GM12878 (cell line): ENCODE measurements around the gene TNFAIP8L3. TPM values are rescaled to one million over a fixed set of nuclear protein-coding genes. Genes with fewer than 3 reads are reported as not detected.
A peak's percentile ranks its signal among the peaks of the same experiment; 100 is the strongest.
"Not testable (repeated sequence)": the region's sequence is repeated elsewhere in the genome, so short reads cannot be mapped to it uniquely, and the experiment has no call there.

Experiments
- ATAC-seq: fragments of 200-7000 bp; cut with Tn5 transposase; 3 replicates; pipeline ENCODE4 v1.9.1; 2020; ENCODE audit warnings: mild to moderate bottlenecking, moderate library complexity
- BruUV-seq: library from RNA; stranded (reverse); fragments of 400-500 nt; replicated peaks from 2 replicates; lab custom pipeline; 2021; lab: Mats Ljungman, UMichigan
- CTCF ChIA-PET: fragments of 300-600 bp; sonication (Branson Sonifier 250); formaldehyde crosslinking; extraction: SDS; loops from one replicate; lab custom pipeline; 2021; ENCODE audit warnings: inconsistent platforms; lab: Yijun Ruan, JAX
- POLR2A ChIA-PET: fragments of 350-600 bp; formaldehyde crosslinking; extraction: SDS; loops from one replicate; lab custom pipeline; 2021; ENCODE audit warnings: inconsistent platforms; lab: Charles Lee
- RAD21 ChIA-PET: fragments of 300-600 bp; sonication (Branson Sonifier 250); formaldehyde crosslinking; loops from one replicate; lab custom pipeline; 2023; ENCODE audit warnings: antibody characterized with exemption; ENCODE audit not compliant: unreplicated experiment; lab: Charles Lee
- SMC1A ChIA-PET: fragments of 300-600 bp; sonication (Branson Sonifier 250); formaldehyde crosslinking; loops from one replicate; lab custom pipeline; 2023; ENCODE audit not compliant: unreplicated experiment, uncharacterized antibody; lab: Charles Lee
- DNase-seq: peaks from one replicate; pipeline ENCODE4 v3.0.0-alpha.2; 2011; ENCODE audit warnings: low read depth, low spot score
- FAIRE-seq: peaks from 3 replicates; lab custom pipeline; 2011; peaks lifted over from hg19 to GRCh38; lab: Jason Lieb, UNC
- H2AFZ ChIP-seq: 2 replicates; pipeline ENCODE4 v1.6.0; 2011; ENCODE audit warnings: low read depth, low read length, control low read depth; ENCODE audit not compliant: control insufficient read depth
- H3K27ac ChIP-seq: 2 replicates; pipeline ENCODE4 v1.5.1; 2011; ENCODE audit warnings: control low read depth; ENCODE audit not compliant: control insufficient read depth, insufficient read depth
- H3K27me3 ChIP-seq, 2 experiments: replicated peaks in 1 of 2; 2 replicates each; pipeline versions ENCODE4 v1.6.0 to v1.6.1; 2011; ENCODE audit warnings: low read length in 1 of 2; ENCODE audit not compliant: control insufficient read depth in 2 of 2, insufficient read depth in 2 of 2
- H3K36me3 ChIP-seq, 2 experiments: 2 replicates each; pipeline ENCODE4 v1.5.1; 2011; ENCODE audit warnings: low read length in 1 of 2; ENCODE audit not compliant: control insufficient read depth in 2 of 2, insufficient read depth in 2 of 2
- H3K4me1 ChIP-seq: 2 replicates; pipeline ENCODE4 v1.6.1; 2011; ENCODE audit warnings: mild to moderate bottlenecking, low read length, moderate library complexity, mixed read lengths; ENCODE audit not compliant: control insufficient read depth, insufficient read depth
- H3K4me2 ChIP-seq: 2 replicates; pipeline ENCODE4 v1.6.0; 2011; ENCODE audit warnings: control low read depth; ENCODE audit not compliant: control insufficient read depth, insufficient read depth
- H3K4me3 ChIP-seq: fragments of 200-600 bp; sonication (generic); 2 replicates; pipeline ENCODE4 v1.5.1; 2016
- H3K79me2 ChIP-seq: 2 replicates; pipeline ENCODE4 v1.6.0; 2011; ENCODE audit warnings: low read length; ENCODE audit not compliant: control insufficient read depth, insufficient read depth
- H3K9ac ChIP-seq: 2 replicates; pipeline ENCODE4 v1.8.0; 2011; ENCODE audit warnings: low read length, control low read depth, mixed read lengths; ENCODE audit not compliant: control insufficient read depth, insufficient read depth
- H3K9me3 ChIP-seq: replicated peaks from 3 replicates; pipeline ENCODE4 v1.5.1; 2011; ENCODE audit warnings: mild to moderate bottlenecking, low read length; ENCODE audit not compliant: control insufficient read depth, insufficient read depth
- H4K20me1 ChIP-seq: 2 replicates; pipeline ENCODE4 v1.6.0; 2011; ENCODE audit not compliant: control insufficient read depth, insufficient read depth
- BHLHE40 ChIP-seq, 2 experiments: fragments of 450-650 bp in 1 of 2; IDR thresholded peaks; 2 replicates each; pipeline ENCODE4 v1.6.1; 2011 to 2017; ENCODE audit warnings: low read depth in 2 of 2, borderline replicate concordance in 1 of 2, improper control_type of control experiment in 1 of 2, low read length in 1 of 2, mild to moderate bottlenecking in 1 of 2
- GATAD2B ChIP-seq: fragments of 450-650 bp; conservative IDR thresholded peaks from 2 replicates; pipeline ENCODE4 v1.6.1; 2017; ENCODE audit warnings: low read depth, mild to moderate bottlenecking, moderate library complexity
- IKZF2 ChIP-seq, 2 experiments: fragments of 450-650 bp; IDR thresholded peaks; 2 replicates each; pipeline ENCODE4 v1.6.1; 2017; ENCODE audit warnings: mild to moderate bottlenecking in 2 of 2, moderate library complexity in 2 of 2
- KLF5 ChIP-seq: fragments of 450-650 bp; IDR thresholded peaks from 2 replicates; pipeline ENCODE4 v1.6.1; 2014; ENCODE audit warnings: mild to moderate bottlenecking; ENCODE audit not compliant: partially characterized antibody
- POLR2AphosphoS2 ChIP-seq: IDR thresholded peaks from 2 replicates; pipeline ENCODE4 v1.6.1; 2011; ENCODE audit warnings: low read depth, mild to moderate bottlenecking, low read length, improper control_type of control experiment, moderate library complexity
- SREBF2 ChIP-seq: IDR thresholded peaks from 2 replicates; pipeline ENCODE4 v1.6.1; 2012; ENCODE audit warnings: mild to moderate bottlenecking, low read length
- TBL1XR1 ChIP-seq: IDR thresholded peaks from 2 replicates; pipeline ENCODE4 v1.6.1; 2012; ENCODE audit warnings: low read depth, low read length, improper control_type of control experiment
- TCF12 ChIP-seq: IDR thresholded peaks from 2 replicates; pipeline ENCODE4 v1.6.1; 2011; ENCODE audit warnings: low read depth, mild to moderate bottlenecking, low read length
- ZNF24 ChIP-seq: fragments of 450-650 bp; IDR thresholded peaks from 2 replicates; pipeline ENCODE4 v1.6.1; 2017; ENCODE audit warnings: antibody characterized with exemption, mild to moderate bottlenecking
- WGBS: methylation state at CpG from one replicate; pipeline ENCODE4 v1.1.6; 2016; ENCODE audit warnings: low lambda C conversion rate; ENCODE audit not compliant: insufficient replicate concordance, insufficient coverage; ENCODE audit errors: missing lambda C conversion rate; 5-methylcytosine and 5-hydroxymethylcytosine counted together
- in situ Hi-C: fragments of 300-500 bp; cut with MboI; formaldehyde crosslinking; loops from 9 replicates; pipeline ENCODE4 v1.14.3; 2018; ENCODE audit warnings: mixed read lengths
- intact Hi-C: fragments of 100-400 bp; cut with micrococcal nuclease; formaldehyde crosslinking; loops from one replicate; pipeline ENCODE4 v1.14.2; 2022; ENCODE audit not compliant: unreplicated experiment
- polyA plus RNA-seq, 11 experiments: library from polyadenylated mRNA; depleted of rRNA in 4 of 11; unstranded in 6 of 11; stranded (reverse) in 5 of 11; fragments of >200 nt; fragmentation: Nextera tagmentation in 4 of 11; fragmentation: Illumina TruSeq in 1 of 11; extraction: Ambion mirVana in 4 of 11; extraction: Trizol in 1 of 11; gene quantifications; 1 replicate in 1 of 11; 2 replicates in 10 of 11; pipeline versions ENCODE4 v1.2.1 to v1.2.3, GENCODE V29; 2011 to 2016; ENCODE audit warnings: inconsistent platforms in 2 of 11, missing spikeins in 2 of 11, low read depth in 1 of 11
- total RNA-seq, 4 experiments: library from RNA; depleted of rRNA in 3 of 4; stranded (reverse); fragments of >200 nt in 3 of 4; fragmentation: Illumina TruSeq in 1 of 4; extraction: Trizol in 1 of 4; gene quantifications; 2 replicates each; pipeline versions ENCODE4 v1.2.1 to v1.2.3, GENCODE V29; 2013 to 2021

TNFAIP8L3 gene
- total and polyA plus RNA-seq, 10 of the 15 experiments (the other 5 are each of a cell fraction or from before 2014, with no cell fraction given) = 0.22 TPM; not detected in 9

GRCh38 chr15:51126842-51127241 lies 32.1 kb upstream of the TNFAIP8L3 start:
- CTCF ChIA-PET = no interaction called here
- TF ChIP-seq BHLHE40 (IDR thresholded peaks at IDR 0.05; ENCODE audit: borderline replicate concordance in 1 of 2, low read depth in 2 of 2, low read length in 1 of 2) = no peak
- TF ChIP-seq POLR2AphosphoS2 = no peak
- TF ChIP-seq GATAD2B = no peak
- TF ChIP-seq ZNF24 = no peak
- TF ChIP-seq TBL1XR1 = no peak
- no peak for TF ChIP-seq IKZF2 (IDR thresholded peaks at IDR 0.05)
- TF ChIP-seq TCF12 = no peak
- TF ChIP-seq KLF5 = no peak
- no peak for TF ChIP-seq SREBF2
- intact Hi-C loops (no loop called here), in situ Hi-C loops (no loop called here)
- no TSS peak for BruUV-seq
- H3K9ac ChIP-seq = no peak overlapping the region
- H3K4me1 ChIP-seq = no peaks in the 10 kb centered on the region
- no peaks in the 10 kb centered on the region for H4K20me1 ChIP-seq
- no peak overlapping the region for H3K4me3 ChIP-seq
- H3K27ac ChIP-seq = no peak overlapping the region
- H3K79me2 ChIP-seq = no peaks in the 10 kb centered on the region
- 63% methylated on average over 3 of the region's 3 CpGs for WGBS
- POLR2A ChIA-PET = no interaction called here
- no peak for DNase-seq
- no peak for ATAC-seq
- H3K36me3 ChIP-seq = no peaks in the 10 kb centered on the region
- H3K9me3 ChIP-seq = no peaks in the 10 kb centered on the region
- no peak overlapping the region for H2AFZ ChIP-seq
- H3K27me3 ChIP-seq = no peaks in the 10 kb centered on the region
- RAD21 ChIA-PET = no interaction called here
- H3K4me2 ChIP-seq = no peak overlapping the region
- FAIRE-seq = no peak
- SMC1A ChIA-PET = interaction anchor here (0.6 kb wide), 1 partner anchor 14 kb away, joined by 3 read pairs; no protein-coding TSS in a partner anchor

GRCh38 chr15:51123002-51123401 lies 28.3 kb upstream of the TNFAIP8L3 start:
- SMC1A ChIA-PET, H3K4me1 ChIP-seq, H4K20me1 ChIP-seq, H3K9ac ChIP-seq, BruUV-seq, H3K79me2 ChIP-seq, H2AFZ ChIP-seq, H3K36me3 ChIP-seq, H3K27ac ChIP-seq, ATAC-seq, RAD21 ChIA-PET, H3K27me3 ChIP-seq, H3K4me3 ChIP-seq, DNase-seq, H3K9me3 ChIP-seq, intact Hi-C loops, in situ Hi-C loops, POLR2A ChIA-PET, H3K4me2 ChIP-seq: not testable (repeated sequence)
- FAIRE-seq = peak; percentile 44
- CTCF ChIA-PET = interaction anchor here (0.5 kb wide), 1 partner anchor 96 kb away, joined by 4 read pairs; no protein-coding TSS in a partner anchor
